H1 (cell line): Measurements from ENCODE around the gene VWA1. TPM values are rescaled to one million over a fixed set of nuclear protein-coding genes. Genes with fewer than 3 reads are reported as not detected.

Source experiments
- CTCF ChIA-PET: fragments of 300-600 bp; sonication (Branson Sonifier 250); formaldehyde crosslinking; loops from one replicate; lab custom pipeline; 2021; ENCODE audit not compliant: partially characterized antibody; lab: Charles Lee
- POLR2A ChIA-PET: fragments of 300-600 bp; sonication (Branson Sonifier 250); formaldehyde crosslinking; loops from one replicate; lab custom pipeline; 2021; ENCODE audit warnings: inconsistent platforms; ENCODE audit not compliant: partially characterized antibody; lab: Charles Lee
- DNase-seq, 2 experiments: peaks; one replicate each; pipeline versions ENCODE4 v3.0.0 to v3.0.0-alpha.2; 2010 to 2022; ENCODE audit warnings: low spot score in 2 of 2, low read depth in 1 of 2, mixed read lengths in 1 of 2
- FAIRE-seq: peaks from 2 replicates; lab custom pipeline; 2011; peaks lifted over from hg19 to GRCh38; lab: Jason Lieb, UNC
- H2AFZ ChIP-seq: 2 replicates; pipeline ENCODE4 v1.8.1; 2012; ENCODE audit warnings: low read length, inconsistent platforms
- H2AK5ac ChIP-seq: 2 replicates; pipeline ENCODE4 v1.6.1; 2013; ENCODE audit warnings: low read depth, low read length
- H2BK120ac ChIP-seq: replicated peaks from 2 replicates; pipeline ENCODE3; 2013; ENCODE audit warnings: low read depth, low read length, inconsistent platforms
- H2BK12ac ChIP-seq: 2 replicates; pipeline ENCODE4 v1.6.1; 2013; ENCODE audit warnings: low read depth, low read length
- H2BK15ac ChIP-seq: 2 replicates; pipeline ENCODE4 v1.6.1; 2013; ENCODE audit warnings: low read length
- H2BK20ac ChIP-seq: 2 replicates; pipeline ENCODE4 v1.6.1; 2013; ENCODE audit warnings: low read length
- H2BK5ac ChIP-seq: 2 replicates; pipeline ENCODE4 v1.6.1; 2013; ENCODE audit warnings: low read depth, low read length
- H3K14ac ChIP-seq: 2 replicates; pipeline ENCODE4 v1.6.1; 2013; ENCODE audit warnings: inconsistent platforms; ENCODE audit not compliant: insufficient read length
- H3K18ac ChIP-seq: 2 replicates; pipeline ENCODE4 v1.6.1; 2013; ENCODE audit warnings: low read length; ENCODE audit errors: extremely low read depth
- H3K23ac ChIP-seq: 2 replicates; pipeline ENCODE4 v1.6.1; 2013; ENCODE audit warnings: inconsistent platforms; ENCODE audit not compliant: insufficient read length
- H3K23me2 ChIP-seq: 2 replicates; pipeline ENCODE4 v1.6.1; 2013; ENCODE audit warnings: low read depth, low read length
- H3K27ac ChIP-seq: 2 replicates; pipeline ENCODE4 v1.6.1; 2011; ENCODE audit warnings: low read depth, low read length, inconsistent platforms
- H3K27me3 ChIP-seq, 4 experiments: replicated peaks in 1 of 4; 1 replicate in 1 of 4; 2 replicates in 3 of 4; pipeline versions ENCODE4 v1.6.1 to v1.8.1; 2011 to 2013; ENCODE audit warnings: low read length in 3 of 4, mild to moderate bottlenecking in 3 of 4, inconsistent platforms in 2 of 4, mixed read lengths in 2 of 4, moderate library complexity in 1 of 4; ENCODE audit not compliant: control insufficient read depth in 3 of 4, insufficient read depth in 3 of 4; ENCODE audit errors: extremely low read depth in 1 of 4
- H3K36me3 ChIP-seq, 4 experiments: 2 replicates each; pipeline versions ENCODE4 v1.6.1 to v1.8.1; 2011 to 2013; ENCODE audit warnings: mild to moderate bottlenecking in 4 of 4, low read length in 3 of 4, moderate library complexity in 2 of 4, control low read depth in 1 of 4, inconsistent platforms in 1 of 4; ENCODE audit not compliant: insufficient read depth in 4 of 4, control insufficient read depth in 2 of 4
- H3K4ac ChIP-seq: replicated peaks from 2 replicates; pipeline ENCODE3; 2013; ENCODE audit warnings: low read length, low read depth, mixed read lengths, inconsistent platforms; ENCODE audit not compliant: insufficient read length
- H3K4me1 ChIP-seq, 4 experiments: replicated peaks in 1 of 4; 1 replicate in 1 of 4; 2 replicates in 3 of 4; pipeline versions ENCODE4 v1.6.1 to v1.8.1; 2011 to 2013; ENCODE audit warnings: low read length in 3 of 4, inconsistent platforms in 2 of 4, mixed read lengths in 1 of 4; ENCODE audit not compliant: insufficient read depth in 4 of 4, control insufficient read depth in 3 of 4
- H3K4me2 ChIP-seq, 2 experiments: 2 replicates each; pipeline versions ENCODE4 v1.6.1 to v1.8.1; 2011 to 2013; ENCODE audit warnings: low read depth in 2 of 2, low read length in 2 of 2, control low read depth in 1 of 2, inconsistent platforms in 1 of 2, mild to moderate bottlenecking in 1 of 2; ENCODE audit not compliant: insufficient read depth in 1 of 2
- H3K4me3 ChIP-seq, 4 experiments: fragments of 200-600, 300-600 bp in 1 of 4; sonication (generic), shearing (Covaris generic), sonication (Bioruptor Twin) in 1 of 4; 2 replicates each; pipeline versions ENCODE4 v1.5.1 to v1.8.1; 2011 to 2016; ENCODE audit warnings: low read length in 4 of 4, low read depth in 3 of 4, control low read depth in 2 of 4, inconsistent platforms in 2 of 4, mild to moderate bottlenecking in 2 of 4, mixed read lengths in 1 of 4, moderate library complexity in 1 of 4; ENCODE audit not compliant: insufficient read depth in 2 of 4; ENCODE audit errors: extremely low read depth in 1 of 4
- H3K56ac ChIP-seq: replicated peaks from 2 replicates; pipeline ENCODE3; 2013; ENCODE audit warnings: low read depth, mild to moderate bottlenecking, mixed read lengths, low read length, inconsistent platforms; ENCODE audit not compliant: insufficient read length
- H3K79me1 ChIP-seq: 2 replicates; pipeline ENCODE4 v1.6.1; 2013; ENCODE audit warnings: low read depth, low read length, control low read depth
- H3K79me2 ChIP-seq, 2 experiments: 2 replicates each; pipeline versions ENCODE4 v1.6.1 to v1.8.1; 2012 to 2013; ENCODE audit warnings: low read length in 2 of 2, mild to moderate bottlenecking in 2 of 2, inconsistent platforms in 1 of 2; ENCODE audit not compliant: insufficient read depth in 2 of 2, control insufficient read depth in 1 of 2
- H3K9ac ChIP-seq, 4 experiments: replicated peaks in 1 of 4; 1 replicate in 1 of 4; 2 replicates in 3 of 4; pipeline versions ENCODE4 v1.6.1 to v1.8.1; 2011 to 2013; ENCODE audit warnings: low read depth in 3 of 4, low read length in 3 of 4, control low read depth in 2 of 4, mild to moderate bottlenecking in 2 of 4, moderate library complexity in 2 of 4, inconsistent platforms in 1 of 4; ENCODE audit errors: extremely low read depth in 1 of 4
- H3K9me3 ChIP-seq, 2 experiments: 2 replicates each; pipeline versions ENCODE4 v1.6.1 to v1.8.1; 2012 to 2013; ENCODE audit warnings: mild to moderate bottlenecking in 2 of 2, moderate library complexity in 2 of 2, control low read depth in 1 of 2, inconsistent platforms in 1 of 2, low read depth in 1 of 2, low read length in 1 of 2, mixed read lengths in 1 of 2; ENCODE audit not compliant: insufficient read depth in 2 of 2
- H4K20me1 ChIP-seq, 2 experiments: replicated peaks in 1 of 2; 2 replicates each; pipeline versions ENCODE3 to v1.8.1; 2011 to 2013; ENCODE audit warnings: inconsistent platforms in 2 of 2, low read length in 2 of 2, mild to moderate bottlenecking in 1 of 2; ENCODE audit not compliant: insufficient read depth in 2 of 2, control insufficient read depth in 1 of 2
- H4K5ac ChIP-seq: 2 replicates; pipeline ENCODE4 v1.6.1; 2013; ENCODE audit warnings: low read length, low read depth, mixed read lengths, inconsistent platforms; ENCODE audit not compliant: insufficient read length
- H4K8ac ChIP-seq: 2 replicates; pipeline ENCODE4 v1.8.0; 2013; ENCODE audit warnings: mild to moderate bottlenecking, moderate library complexity, low read length, inconsistent platforms; ENCODE audit not compliant: insufficient read depth; ENCODE audit errors: extremely low read depth
- H4K91ac ChIP-seq: replicated peaks from 2 replicates; pipeline ENCODE3; 2013; ENCODE audit warnings: low read length, mixed read lengths, inconsistent platforms; ENCODE audit not compliant: insufficient read length
- CEBPB ChIP-seq: IDR thresholded peaks from 2 replicates; pipeline ENCODE4 v1.6.1; 2012; ENCODE audit warnings: low read depth, low read length
- E2F6 ChIP-seq: IDR thresholded peaks from 2 replicates; pipeline ENCODE4 v1.6.1; 2012; ENCODE audit warnings: inconsistent platforms
- HDAC2 ChIP-seq, 2 experiments: fragments of 300-600 bp in 1 of 2; sonication (generic) in 1 of 2; IDR thresholded peaks; 2 replicates each; pipeline ENCODE4 v1.6.1; 2011 to 2012; ENCODE audit warnings: low read depth in 2 of 2, low read length in 2 of 2, mild to moderate bottlenecking in 2 of 2, moderate library complexity in 2 of 2, borderline replicate concordance in 1 of 2, inconsistent platforms in 1 of 2
- JUND ChIP-seq: IDR thresholded peaks from 2 replicates; pipeline ENCODE4 v1.6.1; 2011; ENCODE audit warnings: mild to moderate bottlenecking, improper control_type of control experiment, low read length
- MAX ChIP-seq: IDR thresholded peaks from 2 replicates; pipeline ENCODE4 v1.6.1; 2012; ENCODE audit warnings: inconsistent platforms
- NANOG ChIP-seq: IDR thresholded peaks from 2 replicates; pipeline ENCODE4 v1.6.1; 2011; ENCODE audit warnings: low read length, low read depth, mild to moderate bottlenecking, inconsistent platforms; ENCODE audit not compliant: insufficient read depth, poor library complexity, severe bottlenecking
- PHF8 ChIP-seq: fragments of 200-600 bp; sonication (generic); conservative IDR thresholded peaks from 2 replicates; pipeline ENCODE4 v1.7.1; 2012; ENCODE audit warnings: low read depth, mild to moderate bottlenecking, inconsistent platforms, low read length, moderate library complexity
- POLR2A ChIP-seq, 2 experiments: IDR thresholded peaks; 1 replicate in 1 of 2; 2 replicates in 1 of 2; pipeline ENCODE4 v1.6.1; 2011; ENCODE audit warnings: low read depth in 2 of 2, low read length in 2 of 2, mild to moderate bottlenecking in 2 of 2; ENCODE audit errors: control extremely low read depth in 1 of 2
- SP1 ChIP-seq: IDR thresholded peaks from 2 replicates; pipeline ENCODE4 v1.6.1; 2011; ENCODE audit warnings: low read depth, low read length
- TBP ChIP-seq: IDR thresholded peaks from 2 replicates; pipeline ENCODE4 v1.6.1; 2011; ENCODE audit warnings: low read depth, low read length, improper control_type of control experiment
- TEAD4 ChIP-seq: IDR thresholded peaks from 2 replicates; pipeline ENCODE4 v1.6.1; 2012; ENCODE audit warnings: low read depth, low read length, inconsistent platforms, mixed read lengths
- WGBS, 2 experiments: shearing (Covaris generic) in 1 of 2; methylation state at CpG; one replicate each; pipeline versions ENCODE4 v1.1.6 to v1.1.7; 2013 to 2015; ENCODE audit warnings: low lambda C conversion rate in 2 of 2, mixed read lengths in 2 of 2, inconsistent platforms in 1 of 2, low coverage in 1 of 2, missing lambda C conversion rate in 1 of 2; ENCODE audit not compliant: insufficient replicate concordance in 2 of 2, insufficient coverage in 1 of 2, insufficient read length in 1 of 2; ENCODE audit errors: extremely low coverage in 1 of 2, missing lambda C conversion rate in 1 of 2; 5-methylcytosine and 5-hydroxymethylcytosine counted together
- polyA plus RNA-seq, 7 experiments: library from polyadenylated mRNA; depleted of rRNA in 3 of 7; stranded (reverse) in 5 of 7; unstranded in 2 of 7; fragments of >200 nt in 5 of 7; fragments of 200-250 nt in 2 of 7; gene quantifications; 1 replicate in 5 of 7; 2 replicates in 1 of 7; 4 replicates in 1 of 7; pipeline versions ENCODE4 v1.2.1 to v1.2.3, GENCODE V29; 2011 to 2013; ENCODE audit warnings: missing spikeins in 2 of 7, mixed read lengths in 2 of 7
- total RNA-seq: library from RNA; stranded (reverse); fragmentation: NEBNext Ultra II Directional; extraction: Animal tissue kit (Norgen Biotek cat#: 25700); gene quantifications from 2 replicates; pipeline ENCODE4 v1.2.1, GENCODE V29; 2021

Gene VWA1
- total and polyA plus RNA-seq, 2 of the 8 experiments (the other 6 are each of a cell fraction or from before 2014, with no cell fraction given) = 16.0 to 36.6 TPM

GRCh38 chr1:1471389-1472052 lies 36.0 kb downstream of the VWA1 start, which contains the start of gene ATAD3B:
Gene ATAD3B, plus strand, starts transcription at chr1:1471765. Its CDS starts 120 bp downstream, at chr1:1471885.
- POLR2A ChIA-PET = no interaction called here
- Histone ChIP-seq H3K14ac (no peak within 1 kb of the TSS), H4K20me1 (peaks cover 0 to 5% of the 10 kb centered on the region in 2 experiments)
- TF ChIP-seq TBP (peak; percentile 57), E2F6 (peak; percentile 80), PHF8 (peak; percentile 56), SP1 (peak; percentile 65; the same call in 1 of the 2 replicates), POLR2A (IDR thresholded peaks at IDR 0.05; ENCODE audit: control extremely low read depth in 1 of 2, low read depth in 2 of 2, low read length in 2 of 2) (peak in 1 of 2 experiments; percentile 52; a peak in 2 of 3 replicates), TEAD4 (peak; percentile 54; the same call in 1 of the 2 replicates), NANOG (no peak), CEBPB (no peak), JUND (no peak), MAX (peak; percentile 95), HDAC2 (IDR thresholded peaks at IDR 0.05; ENCODE audit: borderline replicate concordance in 1 of 2, low read depth in 2 of 2, low read length in 2 of 2) (no peak; a peak in 1 of 4 replicates)

More at GRCh38 chr1:1471389-1472052, 36.0 kb downstream of the VWA1 start, which contains the start of gene ATAD3B:
- FAIRE-seq (no peak), DNase-seq (peak; percentile 36 to 96)
- H3K23me2 ChIP-seq = peaks cover 3% of the 10 kb centered on the region; the same call in 1 of the 2 replicates
- peaks cover 0 to 8% (median under 1%) of the 10 kb centered on the region in 4 experiments; a peak in 2 of 7 replicates for H3K4me1 ChIP-seq
- no peak within 1 kb of the TSS for H2BK12ac ChIP-seq
- H3K9me3 ChIP-seq = no peaks in the 10 kb centered on the region
- H3K4me3 ChIP-seq = peak within 1 kb of the TSS; percentile 79 to 93 (median 88)
- no peaks in the 10 kb centered on the region for H3K36me3 ChIP-seq
- H3K23ac ChIP-seq = no peak within 1 kb of the TSS
- H2BK15ac ChIP-seq = no peak within 1 kb of the TSS
- peak within 1 kb of the TSS; percentile 79; the same call in 1 of the 2 replicates for H4K8ac ChIP-seq
- no peak within 1 kb of the TSS for H2BK120ac ChIP-seq
- H3K27ac ChIP-seq = no peak within 1 kb of the TSS; the same call in 1 of the 2 replicates
- peak within 1 kb of the TSS; percentile 85 to 88 for H3K4me2 ChIP-seq
- H2AK5ac ChIP-seq = no peak within 1 kb of the TSS
- 0 out of 2 replicates have a peak within 1 kb of the TSS, but pooled peaks have one; percentile 66 for H2BK5ac ChIP-seq
- H2BK20ac ChIP-seq = no peak within 1 kb of the TSS
- CTCF ChIA-PET = interaction anchor here (1.5 kb wide), 1 partner anchor 31 kb away, joined by 3 read pairs; no protein-coding TSS in a partner anchor
- H3K9ac ChIP-seq = peak within 1 kb of the TSS; percentile 64 to 82 (median 72)
- H3K79me2 ChIP-seq = peaks cover 10 to 23% of the 10 kb centered on the region in 2 experiments
- no peaks in the 10 kb centered on the region for H3K27me3 ChIP-seq
- no peak within 1 kb of the TSS for H2AFZ ChIP-seq
- H4K91ac ChIP-seq = no peak within 1 kb of the TSS
- WGBS, 2 experiments = 2% methylated on average over 25 of the region's 87 CpGs; no CpG with 5 or more reads in 1 of the 2 experiments
- no peak within 1 kb of the TSS for H3K4ac ChIP-seq
- no peak within 1 kb of the TSS for H3K56ac ChIP-seq
- 0 out of 2 replicates have a peak, but pooled peaks cover 3% of the 10 kb centered on the region for H3K79me1 ChIP-seq
- peak within 1 kb of the TSS; percentile 4 for H4K5ac ChIP-seq
- H3K18ac ChIP-seq = no peak within 1 kb of the TSS; the same call in 1 of the 2 replicates
